HUES6 (cell line): ENCODE data around the gene ZMIZ1.

Source experiments
- H3K27ac ChIP-seq: 2 replicates; pipeline ENCODE4 v1.7.0; 2013; ENCODE audit warnings: low read depth, mild to moderate bottlenecking, low read length, inconsistent platforms
- H3K27me3 ChIP-seq: 2 replicates; pipeline ENCODE4 v1.6.1; 2013; ENCODE audit warnings: low read length; ENCODE audit not compliant: control insufficient read depth, insufficient read depth
- H3K36me3 ChIP-seq: 2 replicates; pipeline ENCODE4 v1.6.1; 2013; ENCODE audit warnings: low read length; ENCODE audit not compliant: control insufficient read depth, insufficient read depth
- H3K4me1 ChIP-seq: 2 replicates; pipeline ENCODE4 v1.6.1; 2013; ENCODE audit warnings: low read length; ENCODE audit not compliant: control insufficient read depth, insufficient read depth
- H3K4me3 ChIP-seq: 2 replicates; pipeline ENCODE4 v1.5.1; 2013; ENCODE audit warnings: low read depth, low read length
- H3K9ac ChIP-seq: one replicate; pipeline ENCODE4 v1.6.1; 2013; ENCODE audit warnings: mild to moderate bottlenecking, low read length
- H3K9me3 ChIP-seq: 2 replicates; pipeline ENCODE4 v1.6.1; 2013; ENCODE audit warnings: low read depth, low read length; ENCODE audit not compliant: control insufficient read depth, insufficient read depth

The ZMIZ1 gene

GRCh38 chr10:79166312-79166721 lies 97.6 kb downstream of the ZMIZ1 start:
- Histone ChIP-seq H3K4me3 (no peak overlapping the region), H3K4me1 (peaks cover 25% of the 10 kb centered on the region), H3K27ac (no peak overlapping the region), H3K9ac (no peak overlapping the region), H3K9me3 (no peaks in the 10 kb centered on the region), H3K36me3 (peaks cover 24% of the 10 kb centered on the region), H3K27me3 (no peaks in the 10 kb centered on the region)

GRCh38 chr10:79166741-79167140 lies 98.0 kb downstream of the ZMIZ1 start:
- H3K9me3 ChIP-seq: no peaks in the 10 kb centered on the region
- H3K9ac ChIP-seq: no peak overlapping the region
- no peak overlapping the region for H3K27ac ChIP-seq
- no peaks in the 10 kb centered on the region for H3K27me3 ChIP-seq
- no peak overlapping the region for H3K4me3 ChIP-seq
- peaks cover 24% of the 10 kb centered on the region for H3K36me3 ChIP-seq
- H3K4me1 ChIP-seq: peaks cover 25% of the 10 kb centered on the region

DNA sequence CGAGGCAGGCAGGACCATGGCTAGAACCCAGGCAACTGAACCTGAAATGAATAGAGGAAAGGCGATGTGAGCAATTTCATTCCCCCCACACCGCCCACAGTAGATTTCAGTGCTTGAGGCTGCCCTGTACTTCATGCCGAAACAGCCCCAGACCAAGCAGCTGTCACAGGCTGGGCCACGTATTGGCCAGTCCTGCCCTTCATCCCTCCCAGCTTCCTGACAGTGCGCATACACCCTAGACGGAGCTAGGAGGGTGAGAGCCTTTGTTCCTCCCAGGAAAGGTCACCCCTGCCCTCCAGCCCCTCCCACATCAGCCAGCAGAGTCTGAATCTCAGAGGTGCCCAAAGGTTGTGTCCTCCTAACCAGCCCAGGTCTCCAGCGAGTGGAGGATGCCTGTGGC lies 98.8 kb downstream of the ZMIZ1 start:
- Histone ChIP-seq H3K9ac (no peak overlapping the region), H3K4me1 (peaks cover 25% of the 10 kb centered on the region), H3K9me3 (no peaks in the 10 kb centered on the region), H3K27ac (no peak overlapping the region), H3K4me3 (no peak overlapping the region), H3K27me3 (no peaks in the 10 kb centered on the region), H3K36me3 (peaks cover 22% of the 10 kb centered on the region; the same call in 1 of the 2 replicates)

DNA sequence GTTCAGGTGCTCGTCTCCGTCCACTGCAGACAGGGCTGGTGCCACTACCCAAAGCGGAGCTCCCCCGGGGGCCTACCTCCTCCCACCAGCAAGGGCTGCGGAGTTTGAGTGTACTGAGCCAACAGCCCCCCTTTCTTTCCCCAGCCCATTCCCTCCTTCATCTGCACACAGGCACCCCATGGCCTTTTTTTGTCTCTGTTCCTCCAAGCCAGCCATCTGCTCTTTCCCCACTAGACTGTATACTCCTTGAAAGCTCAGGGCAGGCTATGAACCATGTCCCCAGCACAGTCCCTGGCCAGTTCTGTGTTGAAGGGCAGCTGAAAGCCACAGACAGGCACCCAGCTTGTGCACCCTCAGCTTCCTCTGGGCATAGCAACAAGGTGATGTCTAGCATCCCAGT lies 99.4 kb downstream of the ZMIZ1 start:
- Histone ChIP-seq H3K4me1 (peaks cover 25% of the 10 kb centered on the region), H3K9me3 (no peaks in the 10 kb centered on the region), H3K9ac (no peak overlapping the region), H3K27ac (no peak overlapping the region), H3K4me3 (no peak overlapping the region), H3K36me3 (peaks cover 20% of the 10 kb centered on the region; the same call in 1 of the 2 replicates), H3K27me3 (no peaks in the 10 kb centered on the region)

- Histone ChIP-seq H3K27me3 (no peaks in the 10 kb centered on the region), H3K9ac (no peak overlapping the region), H3K4me3 (no peak overlapping the region), H3K9me3 (no peaks in the 10 kb centered on the region), H3K27ac (no peak overlapping the region), H3K36me3 (peaks cover 19% of the 10 kb centered on the region; the same call in 1 of the 2 replicates), H3K4me1 (peaks cover 22% of the 10 kb centered on the region)
Observed at GRCh38 chr10:79170226-79170752, 101.5 kb downstream of the ZMIZ1 start.

- Histone ChIP-seq H3K4me1 (peaks cover 22% of the 10 kb centered on the region), H3K36me3 (peaks cover 19% of the 10 kb centered on the region; the same call in 1 of the 2 replicates), H3K27me3 (no peaks in the 10 kb centered on the region), H3K4me3 (no peak overlapping the region), H3K9ac (no peak overlapping the region), H3K27ac (0 out of 2 replicates have a peak overlapping the region, but pooled peaks have one; percentile 19), H3K9me3 (no peaks in the 10 kb centered on the region)
Observed at GRCh38 chr10:79170993-79171392, 102.2 kb downstream of the ZMIZ1 start.

- peaks cover 22% of the 10 kb centered on the region for H3K4me1 ChIP-seq
- peaks cover 19% of the 10 kb centered on the region; the same call in 1 of the 2 replicates for H3K36me3 ChIP-seq
- 0 out of 2 replicates have a peak overlapping the region, but pooled peaks have one; percentile 19 for H3K27ac ChIP-seq
Observed at GRCh38 chr10:79171504-79171903, 102.7 kb downstream of the ZMIZ1 start.

GRCh38 chr10:79172881-79173280 lies 104.1 kb downstream of the ZMIZ1 start:
- no peak overlapping the region for H3K27ac ChIP-seq
- no peaks in the 10 kb centered on the region for H3K9me3 ChIP-seq
- H3K4me3 ChIP-seq: no peak overlapping the region
- no peak overlapping the region for H3K9ac ChIP-seq
- H3K4me1 ChIP-seq: peaks cover 31% of the 10 kb centered on the region
- no peaks in the 10 kb centered on the region for H3K27me3 ChIP-seq
- peaks cover 10% of the 10 kb centered on the region; the same call in 1 of the 2 replicates for H3K36me3 ChIP-seq

More at GRCh38 chr10:79171504-79171903, 102.7 kb downstream of the ZMIZ1 start:
- H3K9me3 ChIP-seq: no peaks in the 10 kb centered on the region
- no peak overlapping the region for H3K4me3 ChIP-seq
- H3K27me3 ChIP-seq: no peaks in the 10 kb centered on the region
- H3K9ac ChIP-seq: no peak overlapping the region

GRCh38 chr10:79173582-79174262 lies 105.0 kb downstream of the ZMIZ1 start:
- Histone ChIP-seq H3K9ac (no peak overlapping the region), H3K4me3 (no peak overlapping the region), H3K27me3 (no peaks in the 10 kb centered on the region), H3K27ac (no peak overlapping the region), H3K4me1 (peaks cover 39% of the 10 kb centered on the region), H3K9me3 (no peaks in the 10 kb centered on the region), H3K36me3 (peaks cover 10% of the 10 kb centered on the region; the same call in 1 of the 2 replicates)

DNA sequence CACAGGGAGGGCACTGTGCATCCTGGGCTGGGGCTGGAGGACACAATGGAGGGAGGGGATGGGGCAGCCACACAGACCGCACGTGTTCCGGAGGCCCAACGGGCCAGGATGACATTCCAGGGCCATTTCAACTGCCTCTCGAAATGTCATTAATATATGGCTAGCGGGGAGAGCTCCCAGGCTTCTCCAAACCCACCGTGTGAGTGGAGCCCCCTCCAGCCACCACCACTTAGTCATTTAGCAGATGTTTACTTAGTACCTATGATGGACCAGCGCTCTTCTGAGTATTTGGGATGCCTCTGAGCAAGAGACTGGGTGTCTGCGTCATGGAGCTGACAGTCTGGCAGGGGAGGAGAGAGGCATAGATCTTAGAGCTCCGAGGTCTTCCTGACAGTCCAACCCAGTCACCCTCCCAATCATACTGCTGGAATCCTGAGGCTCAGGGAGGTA lies 107.3 kb downstream of the ZMIZ1 start:
- no peaks in the 10 kb centered on the region for H3K9me3 ChIP-seq
- H3K27me3 ChIP-seq: no peaks in the 10 kb centered on the region
- H3K36me3 ChIP-seq: peaks cover 11% of the 10 kb centered on the region; the same call in 1 of the 2 replicates
- H3K9ac ChIP-seq: no peak overlapping the region
- peaks cover 48% of the 10 kb centered on the region for H3K4me1 ChIP-seq
- H3K27ac ChIP-seq: no peak overlapping the region
- H3K4me3 ChIP-seq: no peak overlapping the region

GRCh38 chr10:79176949-79177602 lies 108.3 kb downstream of the ZMIZ1 start:
- H3K36me3 ChIP-seq: peaks cover 5% of the 10 kb centered on the region; the same call in 1 of the 2 replicates
- no peaks in the 10 kb centered on the region for H3K27me3 ChIP-seq
- H3K4me3 ChIP-seq: no peak overlapping the region
- no peak overlapping the region for H3K9ac ChIP-seq
- peaks cover 54% of the 10 kb centered on the region for H3K4me1 ChIP-seq
- peak overlapping the region; percentile 40; the same call in 1 of the 2 replicates for H3K27ac ChIP-seq
- no peaks in the 10 kb centered on the region for H3K9me3 ChIP-seq
